GM19023 (cell line): Measurements from ENCODE around the gene MYO1G.

Experiments
- ATAC-seq: cut with Tn5 transposase; IDR thresholded peaks from one replicate; pipeline ENCODE4 v1.9.1; 2021; ENCODE audit warnings: mild to moderate bottlenecking, moderate library complexity; ENCODE audit not compliant: unreplicated experiment

Gene MYO1G

GRCh38 chr7:44981035-44981706 lies 2.4 kb upstream of the MYO1G start:
- no peak for ATAC-seq

- peak; percentile 40 for ATAC-seq
Measured at GRCh38 chr7:44980393-44981034, 1.7 kb upstream of the MYO1G start.

GRCh38 chr7:44979481-44980392 lies 922 bp upstream of the MYO1G start:
- ATAC-seq = no peak

- no peak for ATAC-seq
Measured at GRCh38 chr7:44977959-44978335, 868 bp downstream of the MYO1G start.

GRCh38 chr7:44977304-44977958 lies 1.4 kb downstream of the MYO1G start:
- no peak for ATAC-seq

- no peak for ATAC-seq
Measured at GRCh38 chr7:44976746-44977196, 2.0 kb downstream of the MYO1G start.

GRCh38 chr7:44976040-44976745 lies 2.6 kb downstream of the MYO1G start:
- no peak for ATAC-seq

GRCh38 chr7:44975331-44976039 lies 3.3 kb downstream of the MYO1G start:
- no peak for ATAC-seq

- ATAC-seq = no peak
Measured at GRCh38 chr7:44974549-44974948, 4.3 kb downstream of the MYO1G start.

- ATAC-seq = no peak
Measured at GRCh38 chr7:44973610-44974401, 5.0 kb downstream of the MYO1G start.

- no peak for ATAC-seq
Measured at GRCh38 chr7:44972562-44972961, 6.3 kb downstream of the MYO1G start.

- ATAC-seq = no peak
Measured at GRCh38 chr7:44971902-44972441, 6.8 kb downstream of the MYO1G start.

GRCh38 chr7:44971188-44971901 lies 7.5 kb downstream of the MYO1G start:
- ATAC-seq = no peak

GRCh38 chr7:44970523-44971051 lies 8.2 kb downstream of the MYO1G start:
- no peak for ATAC-seq

- ATAC-seq = no peak
Measured at GRCh38 chr7:44969701-44970522, 8.9 kb downstream of the MYO1G start.

- no peak for ATAC-seq
Measured at GRCh38 chr7:44969049-44969700, 9.6 kb downstream of the MYO1G start.
